IMR-90 (cell line): ENCODE data around the gene AHNAK2. TPM values are rescaled to one million over a fixed set of nuclear protein-coding genes. Genes with fewer than 3 reads are reported as not detected.

Source experiments
- ATAC-seq: fragments of 200-7000 bp; cut with Tn5 transposase; 2 replicates; pipeline ENCODE4 v1.9.1; 2020; ENCODE audit warnings: low read depth, mild to moderate bottlenecking, moderate library complexity
- BruUV-seq: library from RNA; stranded (reverse); fragments of 400-500 nt; replicated peaks from 2 replicates; lab custom pipeline; 2021; lab: Mats Ljungman, UMichigan
- CTCF ChIA-PET: fragments of 300-600 bp; formaldehyde crosslinking; extraction: SDS; loops from one replicate; lab custom pipeline; 2021; ENCODE audit warnings: antibody characterized with exemption; lab: Yijun Ruan, JAX
- POLR2A ChIA-PET: fragments of 300-600 bp; sonication (Branson Sonifier 250); formaldehyde crosslinking; loops from one replicate; lab custom pipeline; 2022; ENCODE audit warnings: antibody characterized with exemption; ENCODE audit not compliant: unreplicated experiment; lab: Charles Lee
- DNase-seq: peaks from one replicate; pipeline ENCODE4 v3.0.0; 2013
- H2AFZ ChIP-seq: replicated peaks from 2 replicates; pipeline ENCODE3; 2013; ENCODE audit warnings: low read length, mild to moderate bottlenecking; ENCODE audit not compliant: poor library complexity
- H2AK5ac ChIP-seq: 2 replicates; pipeline ENCODE4 v1.6.1; 2013; ENCODE audit warnings: low read depth, low read length, inconsistent platforms
- H2AK9ac ChIP-seq: replicated peaks from 2 replicates; pipeline ENCODE3; 2013; ENCODE audit warnings: mild to moderate bottlenecking, low read depth, low read length, moderate library complexity; ENCODE audit not compliant: poor library complexity
- H2BK120ac ChIP-seq: 2 replicates; pipeline ENCODE4 v1.6.1; 2013; ENCODE audit warnings: low read depth, low read length, inconsistent platforms
- H2BK15ac ChIP-seq: 3 replicates; pipeline ENCODE4 v1.6.1; 2013; ENCODE audit warnings: low read depth, low read length, inconsistent platforms
- H2BK20ac ChIP-seq: 2 replicates; pipeline ENCODE4 v1.6.1; 2013; ENCODE audit warnings: low read depth, mild to moderate bottlenecking, inconsistent platforms, low read length, moderate library complexity
- H2BK5ac ChIP-seq: 2 replicates; pipeline ENCODE4 v1.6.1; 2013; ENCODE audit warnings: mild to moderate bottlenecking, low read depth, low read length, inconsistent platforms; ENCODE audit not compliant: poor library complexity, severe bottlenecking
- H3K14ac ChIP-seq: replicated peaks from 2 replicates; pipeline ENCODE4 v1.6.1; 2013; ENCODE audit warnings: low read depth, low read length, inconsistent platforms
- H3K18ac ChIP-seq: 2 replicates; pipeline ENCODE4 v1.6.1; 2013; ENCODE audit warnings: low read depth, low read length, control low read depth
- H3K23ac ChIP-seq: 2 replicates; pipeline ENCODE4 v1.6.1; 2013; ENCODE audit warnings: low read depth, low read length, inconsistent platforms
- H3K27ac ChIP-seq: 2 replicates; pipeline ENCODE4 v1.5.1; 2013; ENCODE audit warnings: mild to moderate bottlenecking, control low read depth, low read length; ENCODE audit not compliant: insufficient read depth
- H3K27me3 ChIP-seq: 2 replicates; pipeline ENCODE4 v1.6.1; 2013; ENCODE audit warnings: low read length; ENCODE audit not compliant: control insufficient read depth, insufficient read depth
- H3K36me3 ChIP-seq: 2 replicates; pipeline ENCODE4 v1.6.1; 2013; ENCODE audit warnings: low read length, mixed read lengths; ENCODE audit not compliant: control insufficient read depth, insufficient read depth
- H3K4ac ChIP-seq: 2 replicates; pipeline ENCODE4 v1.6.1; 2013; ENCODE audit warnings: low read depth, low read length, inconsistent platforms
- H3K4me1 ChIP-seq: 2 replicates; pipeline ENCODE4 v1.6.1; 2013; ENCODE audit warnings: low read length, mixed read lengths; ENCODE audit not compliant: control insufficient read depth, insufficient read depth
- H3K4me2 ChIP-seq: 2 replicates; pipeline ENCODE4 v1.6.1; 2013; ENCODE audit warnings: low read depth, mild to moderate bottlenecking, control low read depth, low read length, moderate library complexity
- H3K4me3 ChIP-seq: 2 replicates; pipeline ENCODE4 v1.5.1; 2013; ENCODE audit warnings: low read depth, mild to moderate bottlenecking, control low read depth, low read length, moderate library complexity; ENCODE audit not compliant: insufficient read depth
- H3K56ac ChIP-seq: 2 replicates; pipeline ENCODE4 v1.6.1; 2013; ENCODE audit warnings: low read length, inconsistent platforms; ENCODE audit not compliant: insufficient read depth; ENCODE audit errors: extremely low read depth
- H3K79me1 ChIP-seq, 2 experiments: 2 replicates each; pipeline ENCODE4 v1.6.1; 2013; ENCODE audit warnings: low read length in 2 of 2, inconsistent platforms in 1 of 2, low read depth in 1 of 2
- H3K9ac ChIP-seq: 2 replicates; pipeline ENCODE4 v1.6.1; 2013; ENCODE audit warnings: low read depth, low read length, control low read depth
- H3K9me1 ChIP-seq: 2 replicates; pipeline ENCODE4 v1.6.1; 2013; ENCODE audit warnings: low read length, inconsistent platforms; ENCODE audit not compliant: insufficient read depth
- H3K9me3 ChIP-seq: 2 replicates; pipeline ENCODE4 v1.6.1; 2013; ENCODE audit warnings: low read length; ENCODE audit not compliant: control insufficient read depth, insufficient read depth
- H4K20me1 ChIP-seq: 2 replicates; pipeline ENCODE4 v1.6.1; 2013; ENCODE audit warnings: low read length, inconsistent platforms; ENCODE audit not compliant: insufficient read depth
- H4K5ac ChIP-seq: 2 replicates; pipeline ENCODE4 v1.6.1; 2013; ENCODE audit warnings: mild to moderate bottlenecking, low read depth, low read length, control low read depth
- H4K8ac ChIP-seq, 2 experiments: 2 replicates each; pipeline ENCODE4 v1.6.1; 2013; ENCODE audit warnings: low read depth in 2 of 2, low read length in 2 of 2, control low read depth in 1 of 2, inconsistent platforms in 1 of 2
- H4K91ac ChIP-seq: 2 replicates; pipeline ENCODE4 v1.6.1; 2013; ENCODE audit warnings: low read depth, low read length, inconsistent platforms; ENCODE audit not compliant: insufficient read depth
- MAZ ChIP-seq: IDR thresholded peaks from 2 replicates; pipeline ENCODE4 v1.6.1; 2012; ENCODE audit warnings: low read depth, mild to moderate bottlenecking, low read length, improper control_type of control experiment, moderate library complexity, borderline replicate concordance
- MXI1 ChIP-seq: IDR thresholded peaks from 2 replicates; pipeline ENCODE4 v1.6.1; 2012; ENCODE audit warnings: low read depth, mild to moderate bottlenecking, low read length, moderate library complexity, borderline replicate concordance
- RFX5 ChIP-seq: IDR thresholded peaks from 2 replicates; pipeline ENCODE4 v1.8.0; 2012; ENCODE audit warnings: low read depth, mild to moderate bottlenecking, low read length, moderate library complexity
- WGBS, 2 experiments: methylation state at CpG; one replicate each; pipeline versions ENCODE4 v1.1.5 to v1.1.7; 2013; ENCODE audit warnings: missing lambda C conversion rate in 2 of 2; ENCODE audit not compliant: insufficient read length in 1 of 2; ENCODE audit errors: extremely low coverage in 2 of 2; 5-methylcytosine and 5-hydroxymethylcytosine counted together
- dilution Hi-C: fragments of 300-500 bp; cut with HindIII; formaldehyde crosslinking; loops from one replicate; pipeline ENCODE4 v1.14.3; 2018; ENCODE audit warnings: low sequenced_read_pairs; ENCODE audit not compliant: unreplicated experiment
- in situ Hi-C: fragments of 300-500 bp; cut with MboI; formaldehyde crosslinking; loops from 3 replicates; pipeline ENCODE4 v1.14.3; 2019; ENCODE audit warnings: low sequenced_read_pairs, inconsistent platforms, mixed read lengths
- intact Hi-C: fragments of 100-400 bp; cut with micrococcal nuclease; formaldehyde crosslinking; loops from 2 replicates; pipeline ENCODE4 v1.10.0; 2022
- polyA plus RNA-seq, 3 experiments: library from polyadenylated mRNA; depleted of rRNA; stranded (reverse); fragments of >200 nt; gene quantifications; 2 replicates each; pipeline ENCODE4 v1.2.3, GENCODE V29; 2012; ENCODE audit warnings: low replicate concordance in 1 of 3
- total RNA-seq: library from RNA; depleted of rRNA; stranded (reverse); fragments of >200 nt; gene quantifications from 2 replicates; pipeline ENCODE4 v1.2.3, GENCODE V29; 2012

The AHNAK2 gene
- total and polyA plus RNA-seq, 2 of the 4 experiments (the other 2 are of a cell fraction) = 2.6 to 7.9 TPM

GRCh38 chr14:104957146-104958113, 20.7 kb downstream of the AHNAK2 start:
- no peak overlapping the region for H3K4me2 ChIP-seq
- H3K9ac ChIP-seq = no peak overlapping the region
- H2BK120ac ChIP-seq = no peak overlapping the region
- no peak overlapping the region for H3K14ac ChIP-seq
- H2AK9ac ChIP-seq = no peak overlapping the region
- H3K27me3 ChIP-seq = peaks cover 2% of the 10 kb centered on the region
- H2AFZ ChIP-seq = no peak overlapping the region
- no peak overlapping the region for H2BK20ac ChIP-seq
- no peak for TF ChIP-seq RFX5
- TF ChIP-seq MXI1 = no peak
- no peak for TF ChIP-seq MAZ
- 47% methylated on average over 6 of the region's 25 CpGs; no CpG with 5 or more reads in 1 of the 2 experiments for WGBS, 2 experiments
- H3K18ac ChIP-seq = no peak overlapping the region
- H2AK5ac ChIP-seq = no peak overlapping the region
- H2BK15ac ChIP-seq = no peak overlapping the region
- H3K27ac ChIP-seq = no peak overlapping the region
- in situ Hi-C loops = no loop called here
- dilution Hi-C loops = no loop called here
- H3K9me3 ChIP-seq = no peaks in the 10 kb centered on the region
- intact Hi-C loops = no loop called here
- no peak overlapping the region for H3K4ac ChIP-seq
- BruUV-seq = no TSS peak
- no peak overlapping the region for H3K56ac ChIP-seq
- no peak overlapping the region for H3K23ac ChIP-seq
- ATAC-seq (no peak; the same call in 1 of the 2 replicates), DNase-seq (no peak)
- H4K20me1 ChIP-seq = no peaks in the 10 kb centered on the region
- H4K5ac ChIP-seq = no peak overlapping the region
- POLR2A ChIA-PET = no interaction called here
- CTCF ChIA-PET = no interaction called here
- H3K4me1 ChIP-seq = no peaks in the 10 kb centered on the region
- no peaks in the 10 kb centered on the region for H3K9me1 ChIP-seq
- no peak overlapping the region for H4K91ac ChIP-seq
- H3K36me3 ChIP-seq = peaks cover 2% of the 10 kb centered on the region; the same call in 1 of the 2 replicates
- H3K79me1 ChIP-seq = no peaks in the 10 kb centered on the region
- no peak overlapping the region for H3K4me3 ChIP-seq
- H2BK5ac ChIP-seq = no peak overlapping the region
- H4K8ac ChIP-seq = no peak overlapping the region
